ENCODE data around the gene VCL.

The VCL gene

GRCh38 chr10:74109452-74109851, 111.5 kb downstream of the VCL start:
- H3K36me3 ChIP-seq (ENCODE audit: control insufficient read depth, insufficient read depth, low read length): peaks cover 96% of the 10 kb centered on the region
- no peaks in the 10 kb centered on the region for H3K9me3 ChIP-seq (ENCODE audit: control insufficient read depth, insufficient read depth, low read length)
- H3K27ac ChIP-seq (ENCODE audit: low read depth, low read length): no peak overlapping the region
- no peaks in the 10 kb centered on the region for H3K4me1 ChIP-seq (ENCODE audit: control insufficient read depth, insufficient read depth, low read length)
- no peak overlapping the region for H3K4me3 ChIP-seq (ENCODE audit: low read depth, low read length)
- H3K27me3 ChIP-seq (ENCODE audit: control insufficient read depth, insufficient read depth, low read length): no peaks in the 10 kb centered on the region
- H3K9ac ChIP-seq (ENCODE audit: low read depth, low read length): no peak overlapping the region

- Histone ChIP-seq H3K36me3 (ENCODE audit: control insufficient read depth, insufficient read depth, low read length) (peaks cover 96% of the 10 kb centered on the region), H3K27ac (ENCODE audit: low read depth, low read length) (no peak overlapping the region), H3K9me3 (ENCODE audit: control insufficient read depth, insufficient read depth, low read length) (no peaks in the 10 kb centered on the region), H3K27me3 (ENCODE audit: control insufficient read depth, insufficient read depth, low read length) (no peaks in the 10 kb centered on the region), H3K4me1 (ENCODE audit: control insufficient read depth, insufficient read depth, low read length) (no peaks in the 10 kb centered on the region), H3K4me3 (ENCODE audit: low read depth, low read length) (no peak overlapping the region), H3K9ac (ENCODE audit: low read depth, low read length) (no peak overlapping the region)
Observed at GRCh38 chr10:74110120-74110519, 112.2 kb downstream of the VCL start.

- H3K27me3 ChIP-seq (ENCODE audit: control insufficient read depth, insufficient read depth, low read length): no peaks in the 10 kb centered on the region
- H3K27ac ChIP-seq (ENCODE audit: low read depth, low read length): no peak overlapping the region
- H3K36me3 ChIP-seq (ENCODE audit: control insufficient read depth, insufficient read depth, low read length): peaks cover 98% of the 10 kb centered on the region
- H3K4me1 ChIP-seq (ENCODE audit: control insufficient read depth, insufficient read depth, low read length): no peaks in the 10 kb centered on the region
- H3K4me3 ChIP-seq (ENCODE audit: low read depth, low read length): no peak overlapping the region
- H3K9ac ChIP-seq (ENCODE audit: low read depth, low read length): no peak overlapping the region
- no peaks in the 10 kb centered on the region for H3K9me3 ChIP-seq (ENCODE audit: control insufficient read depth, insufficient read depth, low read length)
Observed at GRCh38 chr10:74111799-74112198, 113.9 kb downstream of the VCL start.

- H3K27ac ChIP-seq (ENCODE audit: low read depth, low read length): no peak overlapping the region
- H3K36me3 ChIP-seq (ENCODE audit: control insufficient read depth, insufficient read depth, low read length): peaks cover 99% of the 10 kb centered on the region
Observed at GRCh38 chr10:74113546-74113945, 115.6 kb downstream of the VCL start.

GRCh38 chr10:74114041-74114448, 116.1 kb downstream of the VCL start:
- H3K27ac ChIP-seq (ENCODE audit: low read depth, low read length): no peak overlapping the region
- no peak overlapping the region for H3K4me3 ChIP-seq (ENCODE audit: low read depth, low read length)
- H3K9ac ChIP-seq (ENCODE audit: low read depth, low read length): no peak overlapping the region
- H3K9me3 ChIP-seq (ENCODE audit: control insufficient read depth, insufficient read depth, low read length): no peaks in the 10 kb centered on the region
- no peaks in the 10 kb centered on the region for H3K27me3 ChIP-seq (ENCODE audit: control insufficient read depth, insufficient read depth, low read length)
- H3K4me1 ChIP-seq (ENCODE audit: control insufficient read depth, insufficient read depth, low read length): no peaks in the 10 kb centered on the region
- H3K36me3 ChIP-seq (ENCODE audit: control insufficient read depth, insufficient read depth, low read length): peaks cover 99% of the 10 kb centered on the region

More at GRCh38 chr10:74113546-74113945, 115.6 kb downstream of the VCL start:
- Histone ChIP-seq H3K9ac (ENCODE audit: low read depth, low read length) (no peak overlapping the region), H3K9me3 (ENCODE audit: control insufficient read depth, insufficient read depth, low read length) (no peaks in the 10 kb centered on the region), H3K4me1 (ENCODE audit: control insufficient read depth, insufficient read depth, low read length) (no peaks in the 10 kb centered on the region), H3K4me3 (ENCODE audit: low read depth, low read length) (no peak overlapping the region), H3K27me3 (ENCODE audit: control insufficient read depth, insufficient read depth, low read length) (no peaks in the 10 kb centered on the region)

GRCh38 chr10:74117738-74118137, 119.8 kb downstream of the VCL start:
- H3K9ac ChIP-seq (ENCODE audit: low read depth, low read length): no peak overlapping the region
- peaks cover 97% of the 10 kb centered on the region for H3K36me3 ChIP-seq (ENCODE audit: control insufficient read depth, insufficient read depth, low read length)
- H3K4me3 ChIP-seq (ENCODE audit: low read depth, low read length): no peak overlapping the region
- no peaks in the 10 kb centered on the region for H3K27me3 ChIP-seq (ENCODE audit: control insufficient read depth, insufficient read depth, low read length)
- H3K9me3 ChIP-seq (ENCODE audit: control insufficient read depth, insufficient read depth, low read length): no peaks in the 10 kb centered on the region
- no peaks in the 10 kb centered on the region for H3K4me1 ChIP-seq (ENCODE audit: control insufficient read depth, insufficient read depth, low read length)
- no peak overlapping the region for H3K27ac ChIP-seq (ENCODE audit: low read depth, low read length)

GRCh38 chr10:74118804-74119203, 120.9 kb downstream of the VCL start:
- H3K9me3 ChIP-seq (ENCODE audit: control insufficient read depth, insufficient read depth, low read length): no peaks in the 10 kb centered on the region
- H3K4me1 ChIP-seq (ENCODE audit: control insufficient read depth, insufficient read depth, low read length): no peaks in the 10 kb centered on the region
- no peak overlapping the region for H3K27ac ChIP-seq (ENCODE audit: low read depth, low read length)
- no peak overlapping the region for H3K9ac ChIP-seq (ENCODE audit: low read depth, low read length)
- H3K27me3 ChIP-seq (ENCODE audit: control insufficient read depth, insufficient read depth, low read length): no peaks in the 10 kb centered on the region
- peaks cover 97% of the 10 kb centered on the region for H3K36me3 ChIP-seq (ENCODE audit: control insufficient read depth, insufficient read depth, low read length)
- no peak overlapping the region for H3K4me3 ChIP-seq (ENCODE audit: low read depth, low read length)

GRCh38 chr10:74120911-74121310, 123.0 kb downstream of the VCL start:
- Histone ChIP-seq H3K9me3 (ENCODE audit: control insufficient read depth, insufficient read depth, low read length) (no peaks in the 10 kb centered on the region), H3K4me3 (ENCODE audit: low read depth, low read length) (no peak overlapping the region), H3K27me3 (ENCODE audit: control insufficient read depth, insufficient read depth, low read length) (no peaks in the 10 kb centered on the region), H3K27ac (ENCODE audit: low read depth, low read length) (no peak overlapping the region), H3K9ac (ENCODE audit: low read depth, low read length) (no peak overlapping the region), H3K36me3 (ENCODE audit: control insufficient read depth, insufficient read depth, low read length) (peaks cover 94% of the 10 kb centered on the region), H3K4me1 (ENCODE audit: control insufficient read depth, insufficient read depth, low read length) (no peaks in the 10 kb centered on the region)

GRCh38 chr10:74121368-74121767, 123.5 kb downstream of the VCL start:
- no peak overlapping the region for H3K27ac ChIP-seq (ENCODE audit: low read depth, low read length)
- H3K4me3 ChIP-seq (ENCODE audit: low read depth, low read length): no peak overlapping the region
- no peaks in the 10 kb centered on the region for H3K27me3 ChIP-seq (ENCODE audit: control insufficient read depth, insufficient read depth, low read length)
- H3K9ac ChIP-seq (ENCODE audit: low read depth, low read length): no peak overlapping the region
- H3K36me3 ChIP-seq (ENCODE audit: control insufficient read depth, insufficient read depth, low read length): peaks cover 94% of the 10 kb centered on the region
- H3K4me1 ChIP-seq (ENCODE audit: control insufficient read depth, insufficient read depth, low read length): no peaks in the 10 kb centered on the region
- H3K9me3 ChIP-seq (ENCODE audit: control insufficient read depth, insufficient read depth, low read length): no peaks in the 10 kb centered on the region

GRCh38 chr10:74122060-74122459, 124.1 kb downstream of the VCL start:
- Histone ChIP-seq H3K27me3 (ENCODE audit: control insufficient read depth, insufficient read depth, low read length) (no peaks in the 10 kb centered on the region), H3K4me3 (ENCODE audit: low read depth, low read length) (no peak overlapping the region), H3K36me3 (ENCODE audit: control insufficient read depth, insufficient read depth, low read length) (peaks cover 92% of the 10 kb centered on the region), H3K9ac (ENCODE audit: low read depth, low read length) (no peak overlapping the region), H3K9me3 (ENCODE audit: control insufficient read depth, insufficient read depth, low read length) (no peaks in the 10 kb centered on the region), H3K4me1 (ENCODE audit: control insufficient read depth, insufficient read depth, low read length) (no peaks in the 10 kb centered on the region), H3K27ac (ENCODE audit: low read depth, low read length) (peak overlapping the region; percentile 11)

- H3K27me3 ChIP-seq (ENCODE audit: control insufficient read depth, insufficient read depth, low read length): no peaks in the 10 kb centered on the region
- H3K36me3 ChIP-seq (ENCODE audit: control insufficient read depth, insufficient read depth, low read length): peaks cover 86% of the 10 kb centered on the region
- no peak overlapping the region for H3K27ac ChIP-seq (ENCODE audit: low read depth, low read length)
- H3K9ac ChIP-seq (ENCODE audit: low read depth, low read length): no peak overlapping the region
- H3K4me1 ChIP-seq (ENCODE audit: control insufficient read depth, insufficient read depth, low read length): no peaks in the 10 kb centered on the region
- no peak overlapping the region for H3K4me3 ChIP-seq (ENCODE audit: low read depth, low read length)
- H3K9me3 ChIP-seq (ENCODE audit: control insufficient read depth, insufficient read depth, low read length): no peaks in the 10 kb centered on the region
Observed at GRCh38 chr10:74123081-74123480, 125.2 kb downstream of the VCL start.

Data from HUES48 (cell line).